Transverse colon (tissue), 4 donors: ENCODE data around the gene MED26. TPM values are rescaled to one million over a fixed set of nuclear protein-coding genes. Genes with fewer than 3 reads are reported as not detected.

Experiments
- DNase-seq: peaks from one replicate; pipeline ENCODE4 v3.0.0-alpha.2; 2019
- H3K27ac ChIP-seq, 4 donors: fragments of 200-600 bp; sonication (generic); 2 replicates each; pipeline ENCODE4 v1.5.1; 2016 to 2018; ENCODE audit warnings: inconsistent platforms in 4 of 4
- H3K27me3 ChIP-seq: fragments of 200-600 bp; sonication (generic); 2 replicates; pipeline ENCODE4 v1.5.1; 2017; ENCODE audit warnings: inconsistent platforms
- H3K36me3 ChIP-seq, 4 donors: fragments of 200-600 bp; sonication (generic); 2 replicates each; pipeline ENCODE4 v1.5.1; 2017 to 2019; ENCODE audit warnings: inconsistent platforms in 4 of 4
- H3K4me1 ChIP-seq, 4 donors: fragments of 200-600 bp; sonication (generic); 2 replicates each; pipeline ENCODE4 v1.5.1; 2017 to 2020; ENCODE audit warnings: inconsistent platforms in 4 of 4
- H3K4me3 ChIP-seq, 4 donors: fragments of 200-600 bp; sonication (generic); 1 replicate in 1 of 4; 2 replicates in 3 of 4; pipeline versions ENCODE4 v1.5.1 to v1.6.1; 2017 to 2019; ENCODE audit warnings: inconsistent platforms in 4 of 4
- H3K9me3 ChIP-seq, 2 donors: fragments of 200-600 bp; sonication (generic); 2 replicates each; pipeline ENCODE4 v1.5.1; 2017 to 2019; ENCODE audit warnings: inconsistent platforms in 2 of 2
- CTCF ChIP-seq, 5 experiments: fragments of 200-600 bp in 3 of 5; fragments of 450-650 bp in 2 of 5; sonication (generic) in 3 of 5; IDR thresholded peaks; 1 replicate in 2 of 5; 2 replicates in 3 of 5; pipeline ENCODE4 v1.5.1; 2016 to 2017; ENCODE audit warnings: antibody characterized with exemption in 5 of 5, inconsistent platforms in 3 of 5, mild to moderate bottlenecking in 2 of 5, moderate library complexity in 1 of 5
- EP300 ChIP-seq: sonication (generic); formaldehyde crosslinking; IDR thresholded peaks from one replicate; pipeline ENCODE4 v1.6.1; 2017; ENCODE audit warnings: antibody characterized with exemption, low read depth
- POLR2A ChIP-seq: fragments of 450-650 bp; IDR thresholded peaks from one replicate; pipeline ENCODE4 v1.6.1; 2016; ENCODE audit warnings: antibody characterized with exemption, mild to moderate bottlenecking, moderate library complexity
- POLR2AphosphoS5 ChIP-seq, 3 donors: sonication (generic); formaldehyde crosslinking; IDR thresholded peaks; one replicate each; pipeline ENCODE4 v1.6.1; 2016; ENCODE audit warnings: antibody characterized with exemption in 3 of 3
- WGBS, 2 donors: methylation state at CpG; one replicate each; pipeline ENCODE4 v1.1.5; 2018; ENCODE audit warnings: low coverage in 1 of 2; 5-methylcytosine and 5-hydroxymethylcytosine counted together
- in situ Hi-C, 4 donors: fragments of 200-750 bp; cut with MboI; loops; one replicate each; pipeline versions ENCODE4 v1.15.0 to v1.15.1; 2017; ENCODE audit warnings: low sequenced_read_pairs in 3 of 4, low pct_ligation_motif_present in 1 of 4, low pct_unique_long_range_greater_than_20kb in 1 of 4
- intact Hi-C: fragments of 100-400 bp; cut with DNase I; formaldehyde crosslinking; loops from one replicate; pipeline ENCODE4 v1.15.1; 2023; ENCODE audit warnings: low total_unique reads
- total RNA-seq, 4 donors: library from RNA; depleted of rRNA; stranded (reverse); fragments of >200 nt; gene quantifications; one replicate each; pipeline ENCODE4 v1.1.0, GENCODE V29; 2016

The MED26 gene
- total RNA-seq, 4 donors from 2014 or later: 7.8 to 15.0 (median 9.5) TPM

DNA sequence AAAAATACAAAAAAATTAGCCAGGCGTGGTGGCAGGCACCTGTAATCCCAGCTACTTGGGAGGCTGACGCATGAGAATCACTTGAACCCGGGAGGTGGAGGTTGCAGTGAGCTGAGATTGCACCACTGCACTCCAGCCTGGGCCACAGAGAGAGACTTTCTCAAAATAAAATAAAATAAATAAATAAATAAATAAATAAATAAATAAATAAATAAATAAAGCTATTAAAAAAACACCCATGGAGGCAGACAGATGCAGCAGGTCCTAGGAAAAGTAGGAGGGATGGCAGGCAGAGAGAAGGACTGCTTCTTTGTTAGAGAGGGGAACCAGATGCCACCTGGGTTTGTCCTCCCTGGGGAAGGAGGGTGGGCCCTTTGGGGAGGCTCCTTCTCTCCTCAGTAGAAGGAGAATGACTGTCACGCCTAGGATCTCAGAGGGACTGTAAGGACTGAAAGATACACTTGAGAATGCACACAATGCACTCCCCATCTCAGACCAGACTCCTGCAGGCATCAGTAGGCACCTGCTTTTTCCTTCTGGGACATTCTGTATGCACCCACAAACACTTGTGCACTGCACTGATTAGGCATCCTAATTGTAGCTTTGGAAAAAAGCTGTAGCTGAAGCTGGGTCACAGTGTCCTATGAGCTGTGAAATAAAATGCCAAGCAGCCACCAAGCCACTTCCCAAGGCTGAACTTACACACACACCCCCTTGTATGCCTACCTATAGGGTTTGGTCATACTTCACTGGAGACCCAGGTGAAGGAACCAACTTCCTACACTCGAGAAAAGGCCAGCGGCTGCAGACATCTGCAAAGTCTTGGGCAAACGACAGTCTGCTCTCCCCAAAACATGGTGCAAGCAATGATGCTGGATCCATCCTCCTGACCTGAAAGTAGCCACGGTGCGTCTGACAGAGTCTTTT, 36.9 kb downstream of the MED26 start:
- H3K27me3 ChIP-seq: no peaks in the 10 kb centered on the region
- no peak for DNase-seq
- peaks cover 18 to 75% (median 40%) of the 10 kb centered on the region in 4 donors for H3K4me1 ChIP-seq
- H3K36me3 ChIP-seq: no peaks in the 10 kb centered on the region
- H3K9me3 ChIP-seq: no peaks in the 10 kb centered on the region
- H3K27ac ChIP-seq: no peak overlapping the region
- intact Hi-C loops: no loop called here
- in situ Hi-C loops: no loop called here
- no peak overlapping the region for H3K4me3 ChIP-seq
- WGBS, 2 donors: 85 to 91% methylated on average over 6 to 9 of the region's 9 CpGs
- TF ChIP-seq POLR2AphosphoS5 (IDR thresholded peaks at IDR 0.05) (no peak), CTCF (IDR thresholded peaks at IDR 0.05) (no peak), POLR2A (no peak), EP300 (no peak)

- H3K27me3 ChIP-seq: no peaks in the 10 kb centered on the region
- TF ChIP-seq POLR2A (no peak), POLR2AphosphoS5 (IDR thresholded peaks at IDR 0.05) (no peak)
- no peak overlapping the region for H3K4me3 ChIP-seq
- in situ Hi-C loops: no loop called here
- intact Hi-C loops: no loop called here
- no peaks in the 10 kb centered on the region for H3K9me3 ChIP-seq
- H3K36me3 ChIP-seq: no peaks in the 10 kb centered on the region
- H3K4me1 ChIP-seq: peaks cover 26 to 82% (median 52%) of the 10 kb centered on the region in 4 donors
- DNase-seq: no peak
- 41% methylated on average over 3 of the region's 3 CpGs; no CpG with 5 or more reads in 1 of the 2 donors for WGBS, 2 donors
- H3K27ac ChIP-seq: no peak overlapping the region
Measured at GRCh38 chr19:16589917-16590316, 38.1 kb downstream of the MED26 start.

GRCh38 chr19:16588824-16589577, 39.0 kb downstream of the MED26 start:
- Histone ChIP-seq H3K9me3 (no peaks in the 10 kb centered on the region), H3K36me3 (no peaks in the 10 kb centered on the region), H3K27ac (peak overlapping the region; percentile 67 to 86 (median 76)), H3K4me3 (no peak overlapping the region), H3K27me3 (no peaks in the 10 kb centered on the region), H3K4me1 (peaks cover 34 to 83% (median 60%) of the 10 kb centered on the region in 4 donors)
- intact Hi-C loops (no loop called here), in situ Hi-C loops (no loop called here)
- 33 to 75% methylated on average over 1 to 11 of the region's 11 CpGs for WGBS, 2 donors
- TF ChIP-seq EP300 (no peak), CTCF (IDR thresholded peaks at IDR 0.05) (no peak), POLR2AphosphoS5 (IDR thresholded peaks at IDR 0.05) (no peak), POLR2A (no peak)
- DNase-seq: no peak

DNA sequence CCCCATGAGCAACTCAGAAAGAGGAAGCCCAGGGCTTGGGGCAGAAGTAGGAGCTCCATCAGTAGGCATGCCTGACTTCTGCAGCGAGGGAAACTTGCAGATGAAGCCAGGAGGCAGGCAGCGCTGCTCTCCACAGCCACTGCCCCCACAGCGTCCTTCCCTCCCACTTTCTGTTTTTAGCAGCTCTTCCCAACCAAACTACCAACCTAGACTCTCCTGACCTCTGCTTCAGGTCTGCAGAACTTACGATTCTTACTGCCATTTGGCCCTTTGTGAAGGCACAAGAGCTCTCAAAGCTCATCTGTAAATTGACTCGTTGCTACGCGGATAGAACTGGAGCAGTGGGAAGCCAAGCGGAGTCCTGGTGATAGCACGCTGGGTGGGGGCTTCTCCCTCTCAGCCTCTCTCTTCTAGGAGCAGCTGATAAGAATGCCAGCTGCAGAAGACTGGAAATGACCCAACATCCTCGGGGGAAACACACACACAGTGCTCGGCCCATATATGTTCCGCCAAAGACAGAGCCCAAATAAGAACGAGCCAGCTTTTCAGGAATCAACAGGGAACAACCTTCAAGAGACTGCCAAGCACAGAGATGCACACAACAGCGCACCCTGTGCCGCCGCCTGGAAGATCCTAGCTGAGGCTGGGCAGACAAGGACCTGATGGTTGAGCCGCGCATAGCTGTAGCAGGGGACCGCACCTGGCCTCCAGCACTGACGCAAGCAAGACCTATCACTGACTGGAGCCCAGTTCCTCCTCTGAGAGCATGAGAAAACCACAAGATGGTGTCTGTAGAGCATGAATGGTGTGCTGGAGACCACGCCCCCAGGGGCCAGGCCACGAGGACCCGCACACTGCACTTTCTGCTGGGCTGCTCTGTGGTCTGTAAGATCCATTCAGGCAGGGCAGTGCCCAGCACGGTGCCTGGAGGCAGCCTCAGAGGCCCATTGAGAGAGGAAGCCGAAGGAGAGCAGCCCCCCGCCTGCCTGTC, 39.9 kb downstream of the MED26 start:
- peaks cover 42 to 88% (median 69%) of the 10 kb centered on the region in 4 donors for H3K4me1 ChIP-seq
- peak overlapping the region in 1 of 4 donors; percentile 25 for H3K4me3 ChIP-seq
- no peaks in the 10 kb centered on the region for H3K9me3 ChIP-seq
- no peaks in the 10 kb centered on the region for H3K36me3 ChIP-seq
- H3K27ac ChIP-seq: peak overlapping the region; percentile 67 to 86 (median 76)
- in situ Hi-C loops (no loop called here), intact Hi-C loops (no loop called here)
- peak; percentile 79 for DNase-seq
- WGBS, 2 donors: 57% methylated on average over 26 of the region's 26 CpGs; no CpG with 5 or more reads in 1 of the 2 donors
- TF ChIP-seq POLR2A (peak; percentile 33), POLR2AphosphoS5 (IDR thresholded peaks at IDR 0.05) (peak in 2 of 3 donors; percentile 33 to 51), CTCF (IDR thresholded peaks at IDR 0.05) (no peak)
- H3K27me3 ChIP-seq: no peaks in the 10 kb centered on the region
